ENCODE data around the gene RABGGTB. TPM values are rescaled to one million over a fixed set of nuclear protein-coding genes. Genes with fewer than 3 reads are reported as not detected.

The RABGGTB gene
- total RNA-seq, 1 experiment from 2014 or later: 88.6 TPM

- no TSS peak for BruUV-seq (replicated peaks)
- ChIA-PET CTCF (no interaction called here), POLR2A (no interaction called here)
- intact Hi-C loops (cut with micrococcal nuclease; ENCODE audit: unreplicated experiment): loop anchor here (5.0 kb wide), 1 partner anchor 54 kb away; the partner anchor contains the start of gene RABGGTB
- Mint-ChIP-seq H3K27me3 (ENCODE audit: insufficient read depth, unreplicated experiment) (no peaks in the 10 kb centered on the region), H3K4me3 (ENCODE audit: unreplicated experiment) (no peak overlapping the region), H3K36me3 (ENCODE audit: insufficient read depth, unreplicated experiment) (peaks cover 2% of the 10 kb centered on the region), H3K9me3 (ENCODE audit: unreplicated experiment) (no peaks in the 10 kb centered on the region), H3K27ac (ENCODE audit: unreplicated experiment) (no peak overlapping the region), H3K4me1 (ENCODE audit: low read depth, unreplicated experiment) (peaks cover 11% of the 10 kb centered on the region)
- Histone ChIP-seq H3K27me3 (replicated peaks; ENCODE audit: control insufficient read depth, insufficient read depth, low read length) (no peaks in the 10 kb centered on the region), H3K4me3 (ENCODE audit: low read depth, low read length) (no peak overlapping the region), H3K9me3 (no peaks in the 10 kb centered on the region), H3K4me1 (peaks cover 9% of the 10 kb centered on the region; the same call in 1 of the 2 replicates), H3K36me3 (ENCODE audit: control insufficient read depth, insufficient read depth, low read length) (no peaks in the 10 kb centered on the region)
- no peak for DNase-seq
- no peak for TF ChIP-seq CTCF (IDR thresholded peaks at IDR 0.05; ENCODE audit: insufficient read depth in 1 of 2, low read depth in 1 of 2, low read length in 1 of 2, severe bottlenecking in 1 of 2, unreplicated experiment in 1 of 2)
These were observed 55.4 kb downstream of the RABGGTB start for GRCh38 chr1:75841421-75841820.

Other genes with a start within 250 kb of the RABGGTB start
- gene SLC44A5, start 175.1 kb upstream of the RABGGTB start, total RNA-seq (2022): 12.0 and 13.6 TPM in 2 replicates
- gene ACADM, start 61.5 kb upstream of the RABGGTB start, total RNA-seq (2022): 39.7 and 44.4 TPM in 2 replicates
- gene MSH4, start 10.6 kb downstream of the RABGGTB start, total RNA-seq (2022): 0.34 and 0.49 TPM in 2 replicates
- gene ASB17, start 146.1 kb downstream of the RABGGTB start, total RNA-seq (2022): not detected in 2 replicates

All from Caco-2 (cell line).